ENCODE measurements around the gene APC. TPM values are rescaled to one million over a fixed set of nuclear protein-coding genes. Genes with fewer than 3 reads are reported as not detected.
"Not testable (repeated sequence)": the region's sequence is repeated elsewhere in the genome, so short reads cannot be mapped to it uniquely, and the experiment has no call there.

APC gene
- total RNA-seq, 2 donors from 2014 or later, result 20.8 to 27.5 TPM

GRCh38 chr5:112867411-112867810, 129.7 kb downstream of the APC start:
- Mint-ChIP-seq H3K4me3 (peak overlapping the region; percentile 31), H3K27me3 (no peaks in the 10 kb centered on the region), H3K4me1 (peaks cover 31% of the 10 kb centered on the region), H3K36me3 (ENCODE audit: low read depth) (peaks cover 96% of the 10 kb centered on the region), H3K27ac (peak overlapping the region; percentile 89), H3K9me3 (no peaks in the 10 kb centered on the region)
- ATAC-seq (replicated peaks), result no peak

GRCh38 chr5:112869948-112870347, 132.3 kb downstream of the APC start:
- peaks cover 25% of the 10 kb centered on the region for H3K4me1 Mint-ChIP-seq
- H3K9me3 Mint-ChIP-seq, result no peaks in the 10 kb centered on the region
- H3K27ac Mint-ChIP-seq, result peak overlapping the region; percentile 21
- H3K36me3 Mint-ChIP-seq (ENCODE audit: low read depth), result peaks cover 96% of the 10 kb centered on the region
- ATAC-seq (replicated peaks), result peak; percentile 96
- H3K4me3 Mint-ChIP-seq, result no peak overlapping the region
- H3K27me3 Mint-ChIP-seq, result no peaks in the 10 kb centered on the region

- no peak for ATAC-seq (replicated peaks)
- H3K27me3 Mint-ChIP-seq, result no peaks in the 10 kb centered on the region
- H3K4me1 Mint-ChIP-seq, result peaks cover 25% of the 10 kb centered on the region
- peaks cover 96% of the 10 kb centered on the region for H3K36me3 Mint-ChIP-seq (ENCODE audit: low read depth)
- H3K9me3 Mint-ChIP-seq, result no peaks in the 10 kb centered on the region
- no peak overlapping the region for H3K4me3 Mint-ChIP-seq
- H3K27ac Mint-ChIP-seq, result no peak overlapping the region
Observed at GRCh38 chr5:112870966-112871365, 133.3 kb downstream of the APC start.

GRCh38 chr5:112876362-112876761, 138.7 kb downstream of the APC start:
- Mint-ChIP-seq H3K27me3 (no peaks in the 10 kb centered on the region), H3K36me3 (ENCODE audit: low read depth) (peaks cover 77% of the 10 kb centered on the region), H3K4me1 (peaks cover 34% of the 10 kb centered on the region), H3K9me3 (no peaks in the 10 kb centered on the region), H3K4me3 (no peak overlapping the region), H3K27ac (no peak overlapping the region)
- ATAC-seq (replicated peaks), result no peak

- peaks cover 29% of the 10 kb centered on the region for H3K4me1 Mint-ChIP-seq
Observed at GRCh38 chr5:112878101-112878500, 140.4 kb downstream of the APC start.

GRCh38 chr5:112878760-112879159, 141.1 kb downstream of the APC start:
- H3K9me3 Mint-ChIP-seq, result no peaks in the 10 kb centered on the region
- H3K27ac Mint-ChIP-seq, result no peak overlapping the region
- H3K4me1 Mint-ChIP-seq, result peaks cover 26% of the 10 kb centered on the region
- ATAC-seq (replicated peaks), result peak; percentile 94
- peak overlapping the region; percentile 68 for H3K4me3 Mint-ChIP-seq
- no peaks in the 10 kb centered on the region for H3K27me3 Mint-ChIP-seq
- peaks cover 56% of the 10 kb centered on the region for H3K36me3 Mint-ChIP-seq (ENCODE audit: low read depth)

More at GRCh38 chr5:112878101-112878500, 140.4 kb downstream of the APC start:
- no peaks in the 10 kb centered on the region for H3K9me3 Mint-ChIP-seq
- ATAC-seq (replicated peaks), result no peak
- no peaks in the 10 kb centered on the region for H3K27me3 Mint-ChIP-seq
- H3K36me3 Mint-ChIP-seq (ENCODE audit: low read depth), result peaks cover 62% of the 10 kb centered on the region
- no peak overlapping the region for H3K4me3 Mint-ChIP-seq
- no peak overlapping the region for H3K27ac Mint-ChIP-seq

GRCh38 chr5:112880219-112880964, 142.7 kb downstream of the APC start:
- ATAC-seq (replicated peaks), result no peak
- H3K27ac Mint-ChIP-seq, result no peak overlapping the region
- H3K4me1 Mint-ChIP-seq, result peaks cover 25% of the 10 kb centered on the region
- peaks cover 39% of the 10 kb centered on the region for H3K36me3 Mint-ChIP-seq (ENCODE audit: low read depth)
- H3K27me3 Mint-ChIP-seq, result no peaks in the 10 kb centered on the region
- H3K9me3 Mint-ChIP-seq, result no peaks in the 10 kb centered on the region
- H3K4me3 Mint-ChIP-seq, result no peak overlapping the region

GRCh38 chr5:112883192-112883591, 145.5 kb downstream of the APC start:
- no peak overlapping the region for H3K27ac Mint-ChIP-seq
- H3K36me3 Mint-ChIP-seq (ENCODE audit: low read depth), result peaks cover 11% of the 10 kb centered on the region
- H3K27me3 Mint-ChIP-seq, result no peaks in the 10 kb centered on the region
- ATAC-seq (replicated peaks), result no peak
- no peak overlapping the region for H3K4me3 Mint-ChIP-seq
- H3K4me1 Mint-ChIP-seq, result peaks cover 23% of the 10 kb centered on the region
- no peaks in the 10 kb centered on the region for H3K9me3 Mint-ChIP-seq

GRCh38 chr5:112885001-112885400, 147.3 kb downstream of the APC start:
- H3K4me3 Mint-ChIP-seq, result no peak overlapping the region
- peaks cover 8% of the 10 kb centered on the region for H3K36me3 Mint-ChIP-seq (ENCODE audit: low read depth)
- H3K4me1 Mint-ChIP-seq, result peaks cover 18% of the 10 kb centered on the region
- no peak for ATAC-seq (replicated peaks)
- no peaks in the 10 kb centered on the region for H3K9me3 Mint-ChIP-seq
- no peaks in the 10 kb centered on the region for H3K27me3 Mint-ChIP-seq
- H3K27ac Mint-ChIP-seq, result no peak overlapping the region

GRCh38 chr5:112886975-112887374, 149.3 kb downstream of the APC start:
- H3K27me3 Mint-ChIP-seq, result no peaks in the 10 kb centered on the region
- peaks cover 20% of the 10 kb centered on the region for H3K4me1 Mint-ChIP-seq
- peak overlapping the region; percentile 71 for H3K27ac Mint-ChIP-seq
- peak; percentile 51 for ATAC-seq (replicated peaks)
- H3K36me3 Mint-ChIP-seq (ENCODE audit: low read depth), result peaks cover 16% of the 10 kb centered on the region
- H3K4me3 Mint-ChIP-seq, result peak overlapping the region; percentile 50
- H3K9me3 Mint-ChIP-seq, result no peaks in the 10 kb centered on the region

GRCh38 chr5:112892066-112892465, 154.4 kb downstream of the APC start:
- Mint-ChIP-seq H3K27ac (peak overlapping the region; percentile 9), H3K36me3 (ENCODE audit: low read depth) (peaks cover 59% of the 10 kb centered on the region), H3K4me1 (peaks cover 22% of the 10 kb centered on the region)
- not testable (repeated sequence) for H3K4me3 Mint-ChIP-seq; ATAC-seq (replicated peaks); H3K27me3 Mint-ChIP-seq; H3K9me3 Mint-ChIP-seq

GRCh38 chr5:112892776-112893175, 155.1 kb downstream of the APC start:
- no peak overlapping the region for H3K27ac Mint-ChIP-seq
- no peak overlapping the region for H3K4me3 Mint-ChIP-seq
- no peaks in the 10 kb centered on the region for H3K9me3 Mint-ChIP-seq
- no peaks in the 10 kb centered on the region for H3K27me3 Mint-ChIP-seq
- H3K36me3 Mint-ChIP-seq (ENCODE audit: low read depth), result peaks cover 66% of the 10 kb centered on the region
- ATAC-seq (replicated peaks), result no peak
- H3K4me1 Mint-ChIP-seq, result peaks cover 21% of the 10 kb centered on the region

GRCh38 chr5:112895682-112896081, 158.0 kb downstream of the APC start:
- Mint-ChIP-seq H3K27me3 (no peaks in the 10 kb centered on the region), H3K27ac (peak overlapping the region; percentile 70), H3K4me1 (peaks cover 17% of the 10 kb centered on the region), H3K9me3 (no peaks in the 10 kb centered on the region), H3K36me3 (ENCODE audit: low read depth) (peaks cover 85% of the 10 kb centered on the region), H3K4me3 (no peak overlapping the region)
- no peak for ATAC-seq (replicated peaks)

Measured in activated T-helper 17 cell treated with anti-CD3 and anti-CD28 coated beads, Interleukin-2, amount 50 U/mL, for 72 hours (primary cell).